Testis (tissue), 2 donors: ENCODE measurements around the gene HMGA1.

Experiments
- POLR2A ChIP-seq: fragments of 450-650 bp; IDR thresholded peaks from one replicate; pipeline ENCODE4 v1.6.1; 2017; ENCODE audit warnings: antibody characterized with exemption, mild to moderate bottlenecking, moderate library complexity
- TF ChIP-seq, protein P1 (sequence below), 3 experiments: fragments of 450-650 bp in 2 of 3; fragments of 200-600 bp in 1 of 3; sonication (generic) in 1 of 3; IDR thresholded peaks; one replicate each; pipeline ENCODE4 v1.5.1; 2016 to 2019; ENCODE audit warnings: antibody characterized with exemption in 3 of 3, mild to moderate bottlenecking in 2 of 3, moderate library complexity in 1 of 3

DNA sequence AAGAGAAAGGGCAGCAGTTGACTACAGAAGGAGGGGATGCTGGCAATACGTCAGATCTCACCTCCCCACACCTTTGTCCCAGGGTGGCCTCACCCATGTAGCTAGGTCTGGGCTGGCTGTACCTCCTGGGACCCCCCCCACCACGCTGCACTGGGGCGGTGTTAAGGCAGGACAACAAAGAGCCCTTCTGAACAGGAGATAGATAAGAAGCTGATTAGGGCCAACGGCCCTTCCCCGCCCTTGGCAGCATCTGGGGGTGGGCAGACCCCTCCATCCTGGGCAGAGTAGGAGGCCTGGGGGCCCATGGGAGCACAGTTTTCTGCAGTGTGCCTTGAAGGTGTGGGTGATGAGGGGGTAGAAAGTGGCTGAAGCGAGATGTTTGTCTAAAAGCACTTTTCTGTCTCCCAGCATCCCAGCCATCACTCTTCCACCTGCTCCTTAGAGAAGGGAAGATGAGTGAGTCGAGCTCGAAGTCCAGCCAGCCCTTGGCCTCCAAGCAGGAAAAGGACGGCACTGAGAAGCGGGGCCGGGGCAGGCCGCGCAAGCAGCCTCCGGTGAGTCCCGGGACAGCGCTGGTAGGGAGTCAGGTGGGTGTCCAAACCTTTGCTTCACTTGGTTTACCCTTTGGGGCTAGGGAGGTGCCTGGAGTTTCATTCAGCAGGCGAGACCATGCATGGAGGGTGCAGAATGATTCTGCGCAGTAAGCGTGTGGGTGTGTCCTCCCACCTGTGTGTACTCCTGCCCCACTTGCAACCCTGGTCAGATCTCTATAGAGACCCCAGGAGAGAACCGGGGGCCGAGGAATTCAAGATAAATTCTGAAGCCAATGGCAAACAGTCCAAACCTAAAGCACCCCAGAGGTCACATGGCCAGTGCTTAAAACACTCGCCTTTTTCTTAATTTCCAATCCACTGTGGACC is 3.9 kb downstream of the HMGA1 start:
- TF ChIP-seq, protein P1, sequence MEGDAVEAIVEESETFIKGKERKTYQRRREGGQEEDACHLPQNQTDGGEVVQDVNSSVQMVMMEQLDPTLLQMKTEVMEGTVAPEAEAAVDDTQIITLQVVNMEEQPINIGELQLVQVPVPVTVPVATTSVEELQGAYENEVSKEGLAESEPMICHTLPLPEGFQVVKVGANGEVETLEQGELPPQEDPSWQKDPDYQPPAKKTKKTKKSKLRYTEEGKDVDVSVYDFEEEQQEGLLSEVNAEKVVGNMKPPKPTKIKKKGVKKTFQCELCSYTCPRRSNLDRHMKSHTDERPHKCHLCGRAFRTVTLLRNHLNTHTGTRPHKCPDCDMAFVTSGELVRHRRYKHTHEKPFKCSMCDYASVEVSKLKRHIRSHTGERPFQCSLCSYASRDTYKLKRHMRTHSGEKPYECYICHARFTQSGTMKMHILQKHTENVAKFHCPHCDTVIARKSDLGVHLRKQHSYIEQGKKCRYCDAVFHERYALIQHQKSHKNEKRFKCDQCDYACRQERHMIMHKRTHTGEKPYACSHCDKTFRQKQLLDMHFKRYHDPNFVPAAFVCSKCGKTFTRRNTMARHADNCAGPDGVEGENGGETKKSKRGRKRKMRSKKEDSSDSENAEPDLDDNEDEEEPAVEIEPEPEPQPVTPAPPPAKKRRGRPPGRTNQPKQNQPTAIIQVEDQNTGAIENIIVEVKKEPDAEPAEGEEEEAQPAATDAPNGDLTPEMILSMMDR (IDR thresholded peaks at IDR 0.05) = no peak
- TF ChIP-seq POLR2A = no peak
